Measurements from ENCODE around the gene SLC2A11.
A peak's percentile ranks its signal among the peaks of the same experiment; 100 is the strongest.

The SLC2A11 gene

DNA sequence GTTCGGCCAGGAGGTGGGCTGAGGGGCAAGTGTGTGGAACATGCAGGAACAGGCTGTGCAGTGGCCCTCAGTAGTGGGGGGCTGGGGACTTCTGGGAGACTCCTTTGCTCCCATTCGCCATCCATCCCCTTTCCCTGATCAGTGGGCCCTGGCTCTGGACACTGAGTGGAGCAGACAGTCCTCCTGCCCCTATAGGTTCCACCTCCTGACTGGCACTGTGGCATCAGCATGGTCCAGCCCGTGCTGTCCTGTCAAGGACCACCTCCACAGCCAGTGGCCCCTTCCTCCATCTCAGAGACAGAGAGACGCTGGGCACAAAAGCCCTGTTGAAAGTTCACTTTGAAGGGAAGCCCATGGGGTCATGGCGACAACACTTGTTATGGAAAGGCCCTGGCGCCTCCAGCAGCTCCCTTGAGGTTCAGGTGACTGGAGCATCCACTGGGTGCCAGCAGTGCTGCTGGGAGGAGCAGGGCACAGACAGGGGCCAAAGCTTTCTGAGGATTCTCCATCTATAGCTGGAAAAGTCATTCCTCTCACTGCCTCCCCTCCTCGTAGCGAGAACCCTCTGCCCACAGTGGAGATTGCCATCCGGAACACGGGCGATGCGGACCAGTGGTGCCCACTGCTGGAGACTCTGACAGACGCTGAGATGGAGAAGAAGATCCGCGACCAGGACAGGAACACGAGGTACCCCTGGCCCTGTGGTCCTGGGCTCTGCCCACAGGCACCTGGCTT, 24.5 kb upstream of the SLC2A11 start:
- DNase-seq: no peak

DNA sequence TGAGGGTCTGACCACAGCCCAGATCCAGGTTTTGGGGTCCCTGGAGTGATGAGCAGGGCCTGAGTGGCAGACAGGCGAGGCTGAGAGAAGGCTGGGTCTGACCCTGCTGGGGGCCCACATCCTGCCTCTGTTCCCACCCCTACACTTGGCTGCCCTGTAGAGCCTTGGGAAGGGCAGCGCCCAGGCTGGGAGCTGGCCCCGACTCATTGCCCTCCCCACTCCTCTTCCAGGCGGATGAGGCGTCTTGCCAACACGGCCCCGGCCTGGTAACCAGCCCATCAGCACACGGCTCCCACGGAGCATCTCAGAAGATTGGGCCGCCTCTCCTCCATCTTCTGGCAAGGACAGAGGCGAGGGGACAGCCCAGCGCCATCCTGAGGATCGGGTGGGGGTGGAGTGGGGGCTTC, 23.8 kb upstream of the SLC2A11 start:
- DNase-seq: no peak

DNA sequence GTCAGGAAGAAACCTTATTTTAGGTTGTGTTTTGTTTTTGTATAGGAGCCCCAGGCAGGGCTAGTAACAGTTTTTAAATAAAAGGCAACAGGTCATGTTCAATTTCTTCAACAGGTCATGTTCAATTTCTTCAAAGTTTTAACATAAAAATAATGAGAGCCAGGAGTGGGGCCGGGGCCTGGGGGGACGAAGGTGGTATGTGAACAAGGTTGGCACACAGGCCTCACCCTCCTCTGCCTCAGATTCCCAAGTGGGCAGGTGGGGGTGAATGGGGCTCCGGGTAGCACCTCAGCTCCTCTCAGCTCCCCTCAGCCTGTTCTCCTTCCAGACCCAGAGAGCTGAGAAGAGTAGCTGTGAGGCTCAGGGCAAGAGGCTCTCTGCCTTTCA, 23.3 kb upstream of the SLC2A11 start:
- DNase-seq: no peak

DNA sequence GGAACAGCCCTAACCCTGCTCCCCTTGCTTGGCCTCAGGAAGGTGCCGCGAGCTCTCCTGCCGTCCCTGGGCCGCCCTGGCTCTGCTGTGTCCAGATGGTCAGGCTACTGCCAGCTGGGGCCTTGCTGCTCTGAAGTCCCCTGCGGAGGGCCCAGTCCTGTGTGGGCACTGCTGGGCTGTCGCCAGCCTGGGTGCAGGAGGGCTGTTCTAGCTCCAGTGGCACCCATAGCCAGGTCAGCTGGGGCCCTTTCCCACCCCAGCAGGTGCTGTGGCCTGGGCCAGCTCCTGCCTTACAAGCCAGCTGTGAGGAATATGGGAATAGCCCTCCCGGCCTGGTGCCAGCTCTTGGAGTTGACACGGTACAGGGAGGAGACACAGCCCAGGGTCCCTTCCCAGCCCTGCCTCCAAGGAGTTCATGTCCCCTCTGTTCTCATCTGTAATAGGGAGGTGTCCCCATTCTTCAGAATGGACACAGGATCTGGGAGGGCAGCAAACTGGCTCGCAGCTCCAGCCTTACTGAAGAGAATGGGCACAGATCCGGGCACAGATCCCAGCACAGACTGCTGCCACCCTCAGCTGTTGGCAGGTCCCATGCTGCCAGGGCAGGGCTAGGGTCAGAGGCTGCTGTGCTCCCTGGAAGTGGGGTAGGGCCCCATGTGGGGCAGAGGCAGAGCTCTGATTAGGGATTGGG, 22.7 kb upstream of the SLC2A11 start:
- DNase-seq: no peak

DNA sequence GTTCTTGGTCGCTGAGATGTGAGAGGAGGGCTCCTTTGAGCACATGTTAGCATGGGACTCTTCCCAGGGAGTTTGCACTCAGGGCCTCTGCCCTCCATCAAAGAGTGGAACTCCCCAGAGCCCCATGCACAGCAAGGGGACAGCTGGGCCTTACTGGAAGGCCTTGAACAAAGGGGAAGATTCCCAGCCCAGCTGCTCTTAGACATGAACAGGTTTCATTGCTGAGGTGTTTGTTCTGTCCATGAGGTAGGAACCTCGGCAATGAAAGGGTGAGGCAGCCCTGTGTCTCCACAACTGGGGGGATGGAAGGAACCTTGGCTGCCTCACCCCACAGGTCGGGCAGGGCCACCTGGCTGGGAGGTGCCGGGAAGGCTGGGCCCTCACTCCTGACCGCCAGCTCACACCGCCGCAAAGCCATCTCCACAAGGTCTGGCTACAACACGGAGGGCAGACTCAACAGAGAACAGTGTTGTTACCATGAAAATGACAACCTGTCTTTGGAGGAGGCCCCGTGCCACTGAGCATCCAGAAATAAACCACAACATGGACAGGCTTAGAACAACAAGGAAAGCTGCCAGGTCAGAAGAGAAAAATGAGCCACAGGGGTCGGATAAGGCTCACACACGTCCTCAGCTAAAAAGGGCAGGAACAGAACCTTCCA, 22.1 kb upstream of the SLC2A11 start:
- DNase-seq: no peak

DNA sequence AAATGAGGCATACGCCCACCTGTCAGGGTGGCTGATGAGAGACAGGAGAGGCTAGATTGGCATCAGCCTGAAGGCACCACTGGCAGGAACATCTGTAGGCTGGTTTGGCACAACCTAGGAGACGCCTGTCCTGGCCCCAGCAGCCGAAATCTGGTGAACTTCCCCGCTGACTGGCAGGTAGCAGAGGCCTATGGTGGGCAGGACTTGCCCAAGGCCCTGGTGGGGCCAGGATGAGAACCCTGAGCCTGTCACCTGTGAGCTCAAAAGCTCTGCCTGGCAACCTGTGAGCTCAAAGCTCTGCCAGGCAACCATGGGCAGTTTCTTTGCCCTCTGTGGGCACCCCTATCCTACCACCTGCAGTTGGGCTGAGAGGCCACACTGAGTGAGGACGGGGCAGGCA, 21.4 kb upstream of the SLC2A11 start:
- DNase-seq: no peak

DNA sequence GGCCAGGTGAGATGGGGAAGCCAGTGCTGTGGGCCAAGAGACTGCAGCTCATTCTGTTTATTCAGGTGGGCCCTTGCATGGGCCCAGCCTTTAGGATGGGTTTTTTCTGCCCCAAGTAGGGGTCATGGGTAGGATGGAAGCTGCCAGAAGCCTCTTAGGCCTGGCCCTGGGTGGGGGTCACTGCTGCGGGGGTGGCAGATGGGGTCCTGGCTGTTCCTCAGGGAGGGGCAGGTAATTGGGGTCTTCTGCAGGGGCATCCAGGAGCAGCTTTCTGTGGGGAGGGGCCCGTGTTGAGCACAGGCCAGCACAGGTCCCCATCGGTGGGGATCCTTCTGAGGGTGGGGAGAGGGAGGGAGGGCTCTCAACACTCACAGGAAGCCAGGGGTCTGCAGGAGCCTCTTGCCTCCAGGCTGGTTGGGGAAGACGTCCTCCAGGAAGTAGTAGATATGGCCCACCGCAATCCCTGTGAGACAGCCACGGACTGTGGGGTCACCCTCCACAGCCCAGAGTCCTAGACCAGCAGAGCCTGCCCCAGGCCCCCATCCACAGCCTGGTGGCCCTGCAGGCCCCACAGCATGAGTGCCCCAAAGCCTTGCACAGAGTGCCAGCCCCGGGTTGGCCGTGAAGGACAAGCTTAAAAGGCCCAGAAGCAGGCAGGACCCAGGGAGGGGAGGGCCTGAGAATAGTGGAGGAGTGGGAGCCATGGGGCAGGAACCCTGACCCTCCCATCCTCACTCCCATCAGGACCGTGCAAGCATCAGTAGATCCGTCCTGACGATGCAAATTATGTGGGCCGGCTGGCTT, 20.8 kb upstream of the SLC2A11 start:
- DNase-seq: no peak

DNA sequence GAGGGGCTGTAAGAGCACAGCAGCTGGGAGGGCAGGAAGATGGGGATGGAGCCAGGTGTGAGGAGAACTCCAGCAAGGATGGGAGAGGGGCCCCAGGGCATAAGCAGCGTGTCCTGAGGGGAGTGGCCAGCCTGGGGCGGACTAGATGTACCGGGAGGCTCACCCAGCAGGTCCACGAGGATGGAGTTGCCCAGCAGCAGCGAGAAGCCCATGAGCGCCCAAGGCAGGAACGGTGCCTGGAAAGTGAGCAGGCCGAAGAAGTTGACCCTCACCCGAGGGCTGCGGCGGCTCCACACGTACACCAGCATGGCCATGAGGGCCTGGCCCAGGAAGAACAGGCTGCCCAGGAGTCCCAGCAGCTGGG, 20.2 kb upstream of the SLC2A11 start:
- no peak for DNase-seq

DNA sequence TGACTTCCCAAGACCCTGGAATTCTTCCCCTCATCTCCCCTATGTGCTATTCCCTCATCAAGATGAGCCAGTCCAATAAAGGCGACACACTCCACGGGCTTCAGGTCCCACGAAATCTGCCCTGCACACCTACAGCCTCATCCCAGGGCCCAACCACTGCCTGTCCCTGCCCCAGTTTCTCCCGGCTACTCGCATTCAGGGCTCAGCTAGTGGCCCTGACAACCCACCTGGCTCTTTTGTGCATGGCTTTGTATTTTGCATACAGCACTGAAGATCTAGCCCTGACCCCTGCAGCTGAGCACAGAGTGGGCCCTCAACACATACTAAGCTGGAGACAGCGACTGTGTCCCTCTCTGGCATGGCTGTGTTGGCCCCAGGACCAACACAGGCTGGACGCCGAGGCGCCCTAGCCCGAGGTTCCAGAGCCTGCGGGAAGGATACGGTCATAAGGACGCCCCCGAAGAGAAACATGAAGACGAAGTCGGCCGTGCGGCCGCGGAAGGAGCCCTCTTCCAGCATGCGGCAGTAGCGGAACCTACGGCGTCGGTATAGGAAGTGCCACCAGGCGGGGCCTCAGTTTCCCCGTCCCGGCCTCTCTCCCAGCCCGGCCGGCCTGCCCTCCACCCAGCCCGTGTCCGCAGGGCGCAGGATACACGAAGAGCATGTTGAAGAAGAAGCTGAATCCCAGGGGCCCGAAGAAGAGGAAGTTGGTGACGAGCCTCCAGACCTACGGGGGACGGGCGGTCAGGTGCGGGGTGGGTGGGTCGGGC, 19.6 kb upstream of the SLC2A11 start:
- DNase-seq: no peak

DNA sequence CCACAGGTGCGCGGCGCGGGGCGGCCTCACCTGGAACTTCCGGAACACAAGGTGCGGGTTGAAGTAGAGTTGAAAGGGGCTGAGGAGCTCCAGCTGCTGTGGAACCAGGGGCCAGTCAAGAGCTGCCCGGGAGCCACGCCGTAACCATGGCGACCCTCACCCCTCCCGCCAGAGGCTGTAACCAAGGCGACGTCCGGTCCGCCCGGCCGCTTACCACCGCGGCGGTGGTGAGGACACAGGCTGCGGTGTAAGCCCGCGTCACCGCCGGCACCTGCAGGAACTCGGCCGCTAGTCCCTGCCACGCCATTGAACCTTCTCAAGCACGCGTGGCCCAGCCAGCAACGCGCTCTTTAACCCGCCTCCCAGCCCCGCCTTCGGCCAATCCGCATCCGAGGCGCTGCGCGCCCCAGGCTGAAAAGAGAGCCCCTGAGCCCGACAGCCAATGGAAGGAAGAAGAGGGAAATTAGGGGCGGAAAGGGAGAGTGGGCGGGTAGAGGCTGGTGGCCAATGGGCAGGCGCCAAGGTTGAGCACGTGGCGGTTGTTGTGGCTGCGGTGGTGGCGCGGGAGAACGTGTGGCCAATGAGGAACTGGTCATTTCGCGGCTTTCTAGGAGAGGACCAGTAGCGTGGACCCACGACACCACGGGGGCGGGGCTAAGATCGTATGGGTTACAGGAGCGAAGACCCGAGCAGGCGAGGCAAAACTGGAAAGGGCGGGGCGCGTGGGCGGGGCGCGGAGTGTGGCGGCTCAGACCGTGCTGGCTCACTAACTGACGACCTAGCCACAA, 18.8 kb upstream of the SLC2A11 start, which contains the start of gene DERL3:
Gene DERL3 (minus strand): TSS at position 326 of the 788 bp plus-strand sequence. CDS start 19 bp downstream, at position 307.
- peak; percentile 97 for DNase-seq

DNA sequence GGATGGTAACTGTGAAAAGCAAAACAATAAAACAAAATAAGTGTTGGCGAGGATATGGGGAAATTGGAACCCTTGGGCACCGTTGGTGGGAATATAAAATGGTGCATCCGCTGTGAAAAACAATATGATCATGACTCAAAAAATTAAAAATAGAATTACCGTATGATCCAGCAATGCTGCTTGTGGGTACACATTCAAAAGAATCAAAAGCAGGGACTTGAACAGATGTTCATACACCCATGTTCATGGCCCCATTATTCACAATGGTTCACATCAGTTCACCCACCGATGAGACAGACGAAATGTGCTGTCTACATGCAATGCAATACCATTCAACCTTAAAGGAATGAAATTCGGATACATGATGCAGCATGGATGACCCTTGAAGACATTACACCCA, 17.6 kb upstream of the SLC2A11 start:
- no peak for DNase-seq

DNA sequence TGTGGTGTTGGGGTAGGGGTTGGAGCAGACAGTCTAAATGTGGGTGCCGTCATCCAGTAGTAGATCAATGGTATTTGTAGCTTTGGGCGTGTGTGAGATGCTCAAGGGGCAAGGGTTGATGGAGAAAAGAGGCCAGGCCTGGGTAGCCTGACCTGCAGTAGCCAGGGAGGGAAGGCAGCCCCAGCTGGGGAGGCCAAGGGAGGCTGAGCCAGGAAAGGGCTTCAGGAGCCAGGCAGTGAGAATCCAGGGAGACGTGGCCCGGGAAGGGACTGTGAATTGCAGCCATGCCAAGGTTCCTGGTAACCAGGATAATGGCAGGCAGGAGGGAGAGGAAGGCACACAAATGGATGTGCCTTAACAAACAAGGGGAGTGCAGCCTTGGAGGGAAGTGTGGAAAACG, 16.4 kb upstream of the SLC2A11 start:
- no peak for DNase-seq

DNA sequence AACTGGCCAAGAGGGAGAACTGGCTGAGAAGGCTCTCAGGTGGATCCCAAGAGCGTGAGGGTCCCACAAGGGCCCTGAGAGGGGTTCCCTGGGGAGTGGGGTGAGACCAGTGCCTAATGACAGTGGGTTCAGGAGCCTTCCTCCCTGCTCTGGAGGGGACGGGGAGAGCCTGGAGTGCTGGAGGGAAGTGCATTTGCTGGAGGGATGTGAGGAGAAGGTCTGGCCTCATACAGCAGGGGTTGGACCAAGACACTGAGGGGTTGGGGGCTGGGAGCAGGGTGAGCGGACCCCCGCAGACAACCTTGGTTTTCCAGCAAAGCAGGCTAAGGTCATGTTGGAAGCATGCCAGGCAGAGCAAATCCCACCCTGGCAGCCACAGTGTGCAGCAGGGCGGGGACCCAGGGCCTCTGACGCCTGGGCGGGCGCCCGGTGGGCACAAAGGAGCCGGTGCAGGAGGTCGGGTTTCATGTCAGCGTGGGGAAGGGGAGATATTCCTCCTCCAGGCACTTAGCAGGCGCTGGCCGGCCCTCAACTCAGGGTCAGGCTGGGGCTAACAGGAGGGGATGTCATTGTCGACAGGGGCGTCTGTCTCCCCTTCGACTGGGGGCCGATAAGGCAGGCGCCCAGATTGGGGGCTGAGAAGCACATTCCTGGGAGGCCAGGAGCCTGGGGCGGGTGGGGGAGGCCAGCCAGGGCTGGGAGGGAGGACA, 15.8 kb upstream of the SLC2A11 start:
- no peak for DNase-seq

DNA sequence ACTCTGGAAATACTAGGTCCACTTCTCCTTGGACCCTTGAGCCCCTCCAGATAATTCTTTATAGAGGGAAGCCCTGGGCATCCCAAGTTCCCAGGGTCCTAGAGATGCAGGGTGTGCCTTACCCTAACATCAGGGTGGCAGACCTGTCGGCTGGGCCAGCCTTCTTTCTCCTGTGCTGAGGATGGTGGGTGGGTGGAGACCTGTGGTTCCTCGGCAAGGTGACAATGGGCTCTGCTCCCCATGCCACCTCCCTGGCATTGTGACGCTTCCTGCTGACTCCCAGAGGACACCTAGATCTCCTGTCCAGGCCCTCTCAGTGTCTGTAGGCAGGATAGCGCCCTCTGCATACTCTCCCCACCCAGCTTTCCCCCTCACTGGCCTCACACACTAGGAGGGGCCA, 15.1 kb upstream of the SLC2A11 start:
- no peak for DNase-seq

DNA sequence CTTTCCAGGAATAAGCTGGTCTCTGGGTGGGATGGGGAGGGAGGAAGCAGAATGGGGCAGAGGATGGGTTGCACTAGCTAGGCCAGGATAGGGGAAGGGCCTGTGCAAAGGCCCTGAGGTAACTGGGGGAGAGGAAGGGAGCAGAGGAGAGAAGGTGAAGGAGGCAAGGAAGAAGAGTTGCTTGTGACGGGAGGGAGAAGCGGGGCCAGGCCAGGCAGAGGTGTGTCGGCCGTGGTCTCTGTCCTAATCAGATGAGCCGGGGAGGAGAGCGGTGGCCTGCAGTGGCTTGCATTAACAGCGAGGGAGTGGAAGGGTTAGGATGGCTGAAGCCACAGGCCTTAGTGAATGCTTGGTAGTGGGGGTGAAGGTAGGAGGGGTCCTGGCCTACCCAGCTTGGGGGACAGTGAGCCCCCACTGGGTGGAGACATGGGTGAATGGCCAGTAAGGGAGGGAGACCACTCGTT, 12.9 kb upstream of the SLC2A11 start:
- no peak for DNase-seq

DNA sequence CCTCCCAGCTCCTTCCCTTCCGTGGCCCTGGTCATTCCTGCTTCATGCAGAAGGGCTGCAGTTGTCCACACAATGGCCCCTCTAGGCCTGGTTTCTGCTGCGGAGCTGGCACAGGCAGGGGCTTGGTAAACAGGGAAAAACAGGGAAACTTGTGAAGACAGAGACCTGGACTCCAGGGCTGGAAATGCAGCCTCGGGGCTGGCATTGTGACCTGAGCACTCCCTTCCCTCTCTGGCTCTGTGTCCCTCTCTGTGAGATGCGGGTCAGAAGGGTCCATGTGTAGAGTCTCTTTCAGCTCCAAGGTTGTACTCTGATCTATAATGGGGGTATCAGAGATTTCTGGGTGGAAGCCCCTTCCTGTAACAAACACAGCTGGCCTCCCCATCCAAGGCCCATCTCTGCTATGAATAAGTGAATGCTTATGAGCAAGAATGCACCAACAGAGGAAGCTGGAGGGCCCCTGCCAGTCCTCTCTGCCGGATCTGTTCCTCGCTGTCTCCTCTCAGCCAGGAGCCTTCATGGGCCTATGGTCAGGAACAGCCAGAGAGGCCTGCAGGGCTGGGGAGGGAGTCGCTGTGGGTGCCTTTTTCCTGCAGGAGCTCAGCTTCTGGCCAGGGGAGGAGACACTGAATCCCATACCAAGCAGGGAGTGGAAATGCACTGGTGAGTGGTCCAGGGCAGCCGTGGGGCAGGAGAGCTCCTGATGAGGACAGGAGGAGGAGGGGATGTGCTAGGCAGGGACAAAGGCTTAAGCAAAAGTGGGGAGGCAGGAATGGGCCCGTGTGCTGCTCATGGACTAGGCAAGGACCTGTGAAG, 12.2 kb upstream of the SLC2A11 start:
- DNase-seq: no peak

DNA sequence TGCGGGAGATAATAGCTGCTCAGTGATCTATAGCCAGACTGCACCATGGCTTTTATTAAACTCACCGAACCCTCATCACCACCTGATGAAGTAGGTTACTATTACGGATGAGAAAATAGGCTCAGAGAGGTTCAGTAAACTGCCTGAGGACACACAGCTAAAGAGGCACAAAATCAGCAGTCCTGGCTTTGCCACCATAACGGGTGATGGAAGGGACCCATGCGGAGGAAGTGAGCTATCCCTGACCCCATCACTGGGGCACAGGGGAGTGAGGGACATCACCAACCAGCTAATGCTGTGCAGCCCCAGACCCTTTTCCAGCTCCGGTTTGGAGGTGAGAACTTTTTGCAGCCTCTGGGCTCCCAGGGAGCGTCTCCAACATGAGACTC, 11.6 kb upstream of the SLC2A11 start:
- DNase-seq: no peak

DNA sequence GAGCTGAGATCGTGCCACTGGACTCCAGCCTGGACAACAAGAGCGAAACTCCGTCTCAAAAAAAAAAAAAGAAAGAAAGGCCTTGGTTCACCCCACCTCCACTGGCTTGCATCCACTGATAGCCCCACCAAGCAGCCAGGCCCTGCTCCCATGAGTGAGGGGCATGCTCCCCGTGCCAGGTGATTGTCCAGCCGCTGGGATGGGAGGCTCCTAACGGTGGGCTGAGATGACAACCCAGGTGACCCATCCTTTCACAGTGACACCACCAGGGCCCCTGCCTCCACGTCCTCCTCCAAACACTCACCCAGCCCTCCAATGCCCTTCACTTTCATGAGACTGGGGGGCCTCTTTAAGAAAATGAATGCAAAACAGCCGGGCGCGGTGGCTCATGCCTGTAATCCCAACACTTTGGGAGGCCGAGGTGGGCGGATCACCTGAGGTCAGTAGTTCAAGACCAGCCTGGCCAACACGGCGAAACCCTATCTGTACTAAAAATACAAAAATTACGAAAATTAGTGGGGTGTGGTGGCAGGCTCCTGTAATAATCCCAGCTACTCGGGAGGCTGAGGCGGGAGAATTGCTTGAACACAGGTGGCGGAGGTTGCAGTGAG, 10.3 kb upstream of the SLC2A11 start:
- no peak for DNase-seq
